ENCODE results near the gene TET1.

DNA sequence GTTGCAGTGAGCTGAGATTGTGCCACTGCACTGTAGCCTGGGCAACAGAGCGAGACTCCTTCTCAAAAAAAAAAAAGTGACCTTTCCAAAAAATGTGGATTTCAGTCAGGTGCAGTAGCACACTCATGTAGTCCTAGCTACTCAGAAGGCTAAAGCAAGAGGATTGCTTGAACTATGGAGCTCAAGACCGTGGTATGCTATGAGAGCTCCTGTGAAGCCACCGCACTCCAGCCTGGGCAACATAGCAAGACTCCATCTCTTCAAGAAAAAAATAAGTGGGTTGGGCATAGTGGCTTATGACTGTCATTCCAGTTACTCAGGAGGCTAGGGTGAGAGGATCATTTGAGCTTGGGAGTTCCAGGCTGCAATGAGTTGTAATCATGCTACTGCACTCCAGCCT, 51.1 kb downstream of the TET1 start:
- TF ChIP-seq, protein P1, sequence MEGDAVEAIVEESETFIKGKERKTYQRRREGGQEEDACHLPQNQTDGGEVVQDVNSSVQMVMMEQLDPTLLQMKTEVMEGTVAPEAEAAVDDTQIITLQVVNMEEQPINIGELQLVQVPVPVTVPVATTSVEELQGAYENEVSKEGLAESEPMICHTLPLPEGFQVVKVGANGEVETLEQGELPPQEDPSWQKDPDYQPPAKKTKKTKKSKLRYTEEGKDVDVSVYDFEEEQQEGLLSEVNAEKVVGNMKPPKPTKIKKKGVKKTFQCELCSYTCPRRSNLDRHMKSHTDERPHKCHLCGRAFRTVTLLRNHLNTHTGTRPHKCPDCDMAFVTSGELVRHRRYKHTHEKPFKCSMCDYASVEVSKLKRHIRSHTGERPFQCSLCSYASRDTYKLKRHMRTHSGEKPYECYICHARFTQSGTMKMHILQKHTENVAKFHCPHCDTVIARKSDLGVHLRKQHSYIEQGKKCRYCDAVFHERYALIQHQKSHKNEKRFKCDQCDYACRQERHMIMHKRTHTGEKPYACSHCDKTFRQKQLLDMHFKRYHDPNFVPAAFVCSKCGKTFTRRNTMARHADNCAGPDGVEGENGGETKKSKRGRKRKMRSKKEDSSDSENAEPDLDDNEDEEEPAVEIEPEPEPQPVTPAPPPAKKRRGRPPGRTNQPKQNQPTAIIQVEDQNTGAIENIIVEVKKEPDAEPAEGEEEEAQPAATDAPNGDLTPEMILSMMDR (IDR thresholded peaks at IDR 0.05), result no peak
- no peak for TF ChIP-seq POLR2A (IDR thresholded peaks at IDR 0.05)
